ENCODE results near the gene IKBKG.
"Not testable (repeated sequence)": the region's sequence is repeated elsewhere in the genome, so short reads cannot be mapped to it uniquely, and the experiment has no call there.

IKBKG gene, protein sequence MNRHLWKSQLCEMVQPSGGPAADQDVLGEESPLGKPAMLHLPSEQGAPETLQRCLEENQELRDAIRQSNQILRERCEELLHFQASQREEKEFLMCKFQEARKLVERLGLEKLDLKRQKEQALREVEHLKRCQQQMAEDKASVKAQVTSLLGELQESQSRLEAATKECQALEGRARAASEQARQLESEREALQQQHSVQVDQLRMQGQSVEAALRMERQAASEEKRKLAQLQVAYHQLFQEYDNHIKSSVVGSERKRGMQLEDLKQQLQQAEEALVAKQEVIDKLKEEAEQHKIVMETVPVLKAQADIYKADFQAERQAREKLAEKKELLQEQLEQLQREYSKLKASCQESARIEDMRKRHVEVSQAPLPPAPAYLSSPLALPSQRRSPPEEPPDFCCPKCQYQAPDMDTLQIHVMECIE

GRCh38 chrX:154547245-154548027, at the start of gene IKBKG:
TSS of gene IKBKG (plus strand) at chrX:154547620. CDS start at chrX:154552003, 4,383 bp downstream.
- DNase-seq: peak; percentile 88

- DNase-seq: not testable (repeated sequence)
Measured at GRCh38 chrX:154501423-154501822, 46.0 kb upstream of the IKBKG start.

GRCh38 chrX:154502098-154502497, 45.3 kb upstream of the IKBKG start:
- DNase-seq: no peak

- DNase-seq: no peak
Measured at GRCh38 chrX:154502989-154503388, 44.4 kb upstream of the IKBKG start.

- DNase-seq: no peak
Measured at GRCh38 chrX:154505734-154506133, 41.7 kb upstream of the IKBKG start.

- no peak for DNase-seq
Measured at GRCh38 chrX:154506483-154507332, 40.7 kb upstream of the IKBKG start.

DNA sequence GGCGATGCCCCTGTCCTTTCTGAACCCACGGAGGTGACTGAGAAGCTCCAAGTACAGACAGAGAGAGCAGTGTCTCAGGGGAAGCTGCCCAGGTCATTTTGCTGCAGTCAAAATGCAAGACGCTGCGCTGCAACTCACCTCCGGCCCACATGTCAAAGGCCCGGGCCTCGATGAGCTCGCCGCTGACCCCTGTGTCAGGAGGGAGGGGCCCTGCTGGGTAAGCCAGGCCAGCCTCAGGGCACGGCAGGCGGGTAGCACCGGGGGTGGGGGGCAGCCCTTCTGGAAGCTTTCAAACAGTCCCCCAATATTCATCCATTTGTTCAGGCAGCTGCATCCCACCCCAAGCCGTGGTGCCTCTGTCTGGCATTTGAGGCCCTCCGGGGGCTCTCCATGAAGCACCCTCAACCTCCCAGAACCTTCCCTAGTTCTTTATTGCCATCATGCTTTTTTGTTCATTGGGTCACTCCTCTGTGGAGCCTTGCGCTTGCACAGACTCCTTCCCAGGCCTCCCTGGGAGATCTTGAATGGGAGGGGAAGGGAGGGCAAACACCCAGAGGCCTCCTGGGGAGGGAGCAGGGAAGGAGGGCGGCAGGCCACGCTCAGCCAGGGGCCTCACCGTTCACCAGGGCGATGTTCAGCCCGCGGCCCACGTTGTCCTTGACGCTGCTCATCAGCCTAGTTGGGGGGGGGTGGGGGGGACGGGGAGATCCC, 39.6 kb upstream of the IKBKG start:
- DNase-seq: no peak

GRCh38 chrX:154508384-154508745, 39.1 kb upstream of the IKBKG start:
- DNase-seq: no peak

DNA sequence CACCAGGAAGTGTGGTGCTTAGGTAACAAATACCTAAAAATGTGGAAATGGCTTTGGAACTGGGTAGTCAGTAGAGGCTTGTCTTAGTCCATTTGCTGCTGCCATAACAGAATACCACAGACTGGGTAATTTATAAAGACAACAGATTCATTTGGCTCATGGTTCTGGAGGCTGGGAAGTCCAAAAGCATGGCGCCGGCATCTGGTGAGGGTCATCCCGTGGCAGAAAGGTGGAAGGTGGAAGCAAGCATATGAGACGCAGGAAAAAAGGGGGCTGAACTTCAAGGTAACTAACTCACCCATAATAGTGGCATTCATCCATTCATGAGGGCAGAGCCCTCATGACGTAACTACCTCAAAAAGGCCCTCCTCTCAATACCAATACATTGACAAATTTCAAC, 38.0 kb upstream of the IKBKG start:
- no peak for DNase-seq

DNA sequence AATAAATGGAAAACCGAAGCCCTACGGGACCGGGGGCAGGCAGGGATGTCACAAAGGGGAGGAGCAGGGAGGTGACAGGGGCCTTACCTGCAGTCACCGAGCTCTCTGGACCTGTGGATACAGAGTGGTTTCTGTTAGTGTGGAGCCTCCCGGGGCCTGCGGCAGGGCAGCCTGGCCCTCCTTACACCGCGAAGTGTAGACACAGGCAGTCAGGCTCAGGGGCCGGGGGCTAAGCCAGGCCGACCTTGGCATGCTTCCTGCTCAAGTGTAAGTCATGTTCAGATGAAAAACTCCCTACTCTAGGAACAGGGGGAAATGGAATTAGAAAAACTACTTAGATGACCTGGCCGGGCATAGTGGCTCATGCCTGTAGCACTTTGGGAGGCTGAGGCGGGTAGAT, 35.7 kb upstream of the IKBKG start:
- DNase-seq: no peak

DNA sequence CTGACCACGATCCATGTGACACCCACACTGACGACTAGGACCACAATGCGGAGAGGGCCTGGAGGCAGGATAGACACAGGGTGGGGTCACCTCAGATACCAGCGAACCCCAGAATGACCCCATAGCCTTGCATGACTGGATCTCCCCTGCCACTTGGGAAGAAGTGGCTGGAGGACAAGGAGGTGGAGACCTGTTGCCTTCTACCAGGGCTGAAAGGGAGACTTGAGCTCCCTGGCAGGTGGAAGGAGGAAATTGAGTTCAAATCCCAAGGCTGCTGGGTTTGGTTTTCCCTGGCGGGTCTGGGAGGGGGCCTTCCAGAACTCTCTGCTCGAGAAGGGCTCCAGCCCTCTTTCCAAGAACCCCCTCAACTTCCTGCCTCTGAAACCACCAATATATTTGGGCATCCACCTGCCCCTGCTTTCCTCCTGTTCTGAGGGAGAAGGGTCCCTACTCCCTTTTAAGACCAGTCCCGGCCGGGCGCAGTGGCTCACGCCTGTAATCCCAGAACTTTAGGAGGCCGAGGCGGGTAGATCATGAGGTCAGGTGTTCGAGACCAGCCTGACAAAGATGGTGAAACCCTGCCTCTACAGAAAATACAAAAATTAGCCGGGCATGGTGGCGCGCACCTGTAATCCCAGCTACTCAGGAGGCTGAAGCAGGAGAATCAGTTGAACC, 34.4 kb upstream of the IKBKG start:
- no peak for DNase-seq

GRCh38 chrX:154513716-154514115, 33.7 kb upstream of the IKBKG start:
- no peak for DNase-seq

- DNase-seq: peak; percentile 42
Measured at GRCh38 chrX:154515090-154515965, 32.1 kb upstream of the IKBKG start.

- peak; percentile 78 for DNase-seq
Measured at GRCh38 chrX:154515966-154516655, 31.3 kb upstream of the IKBKG start, which contains the start of gene FAM3A. TSS of gene FAM3A (minus strand) at chrX:154516232. CDS start at chrX:154515772, 460 bp downstream.

DNA sequence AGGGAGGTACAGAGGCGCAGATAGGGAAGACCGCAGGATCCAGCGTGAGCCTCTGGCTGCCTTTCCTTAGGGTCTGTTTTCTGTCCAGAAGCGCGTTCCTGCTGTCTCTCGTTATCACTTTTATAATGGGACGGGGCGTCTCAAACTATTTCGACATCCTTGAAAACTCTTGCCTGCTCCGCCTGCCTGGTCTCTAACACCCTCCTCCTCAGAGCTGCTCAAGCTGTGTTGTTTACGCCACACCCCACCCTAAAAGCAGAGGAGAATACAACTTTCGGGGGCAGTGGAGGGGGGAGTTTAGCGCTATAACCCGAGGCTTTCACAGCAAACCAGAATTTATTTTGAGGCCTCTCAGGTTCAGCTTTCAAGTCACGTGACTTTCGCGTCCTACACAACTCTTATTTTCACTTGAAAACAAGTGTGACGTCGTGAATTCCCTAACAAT, 30.7 kb upstream of the IKBKG start:
- DNase-seq: no peak

- no peak for DNase-seq
Measured at GRCh38 chrX:154517101-154517781, 30.2 kb upstream of the IKBKG start.

GRCh38 chrX:154519389-154519788, 28.0 kb upstream of the IKBKG start:
- no peak for DNase-seq

- no peak for DNase-seq
Measured at GRCh38 chrX:154525606-154526490, 21.6 kb upstream of the IKBKG start.
